GM12875 (cell line): ENCODE measurements around the gene CD99L2.

ENCODE experiments used
- H3K4me3 ChIP-seq: one replicate; pipeline ENCODE4 v1.5.1; 2011; ENCODE audit warnings: low read depth, low read length, control low read depth
- CTCF ChIP-seq: IDR thresholded peaks from 2 replicates; pipeline ENCODE4 v1.5.1; 2011; ENCODE audit warnings: low read depth, mild to moderate bottlenecking, control low read depth, inconsistent platforms, low read length, moderate library complexity, borderline replicate concordance; ENCODE audit not compliant: insufficient read depth

The CD99L2 gene

GRCh38 chrX:150913511-150913910, 15.0 kb upstream of the CD99L2 start:
- TF ChIP-seq CTCF: no peak
- H3K4me3 ChIP-seq: no peak overlapping the region

GRCh38 chrX:150907474-150907873, 9.0 kb upstream of the CD99L2 start:
- no peak overlapping the region for H3K4me3 ChIP-seq
- no peak for TF ChIP-seq CTCF

- no peak overlapping the region for H3K4me3 ChIP-seq
- TF ChIP-seq CTCF: no peak
Observed at GRCh38 chrX:150906694-150907093, 8.2 kb upstream of the CD99L2 start.

- no peak for TF ChIP-seq CTCF
- H3K4me3 ChIP-seq: no peak overlapping the region
Observed at GRCh38 chrX:150905293-150905692, 6.8 kb upstream of the CD99L2 start.

GRCh38 chrX:150903110-150903508, 4.6 kb upstream of the CD99L2 start:
- no peak overlapping the region for H3K4me3 ChIP-seq
- no peak for TF ChIP-seq CTCF

- no peak for TF ChIP-seq CTCF
- no peak overlapping the region for H3K4me3 ChIP-seq
Observed at GRCh38 chrX:150902434-150903109, 4.1 kb upstream of the CD99L2 start.

- TF ChIP-seq CTCF: no peak
- peak overlapping the region; percentile 76 for H3K4me3 ChIP-seq
Observed at GRCh38 chrX:150899191-150899757, 806 bp upstream of the CD99L2 start.
